ENCODE results near the gene GPAM. TPM values are rescaled to one million over a fixed set of nuclear protein-coding genes. Genes with fewer than 3 reads are reported as not detected.

The GPAM gene
- total RNA-seq, 2 experiments from 2014 or later, result 7.5 to 7.8 TPM

- H3K27ac Mint-ChIP-seq, result no peak overlapping the region
Measured at GRCh38 chr10:112224933-112225529, 41.5 kb upstream of the GPAM start.

GRCh38 chr10:112223725-112224124, 40.2 kb upstream of the GPAM start:
- Mint-ChIP-seq H3K9me3 (peaks cover 6% of the 10 kb centered on the region), H3K36me3 (no peaks in the 10 kb centered on the region), H3K4me3 (no peak overlapping the region), H3K27me3 (peaks cover 5% of the 10 kb centered on the region), H3K27ac (no peak overlapping the region), H3K4me1 (no peaks in the 10 kb centered on the region)
- ATAC-seq (ENCODE audit: low read depth), result no peak
- no peak for DNase-seq
- POLR2A ChIA-PET, result no interaction called here

More at GRCh38 chr10:112224933-112225529, 41.5 kb upstream of the GPAM start:
- Mint-ChIP-seq H3K4me3 (no peak overlapping the region), H3K36me3 (no peaks in the 10 kb centered on the region), H3K9me3 (peaks cover 4% of the 10 kb centered on the region), H3K4me1 (no peaks in the 10 kb centered on the region), H3K27me3 (peaks cover 6% of the 10 kb centered on the region)
- DNase-seq, result no peak
- POLR2A ChIA-PET, result no interaction called here
- ATAC-seq (ENCODE audit: low read depth), result no peak

DNA sequence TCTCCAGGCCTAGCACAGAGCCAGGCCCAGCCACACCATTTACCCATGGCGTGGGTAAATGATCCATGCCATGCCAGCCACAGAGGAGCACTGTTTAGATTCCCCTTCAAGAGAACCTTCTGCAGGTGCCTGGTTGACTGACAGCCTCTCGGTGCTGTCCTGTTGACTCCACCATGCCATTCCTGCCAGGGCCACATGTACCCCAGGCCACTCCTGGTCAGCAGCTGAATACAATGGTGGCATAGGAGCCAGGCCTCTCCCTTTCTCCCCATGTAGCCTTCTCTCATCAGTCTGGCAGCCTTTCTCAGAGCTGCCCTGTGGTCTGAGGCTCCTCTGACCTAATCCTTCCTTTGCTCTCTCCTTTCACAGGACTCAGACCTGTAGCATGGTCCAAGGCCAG, 39.2 kb upstream of the GPAM start:
- POLR2A ChIA-PET, result no interaction called here
- H3K4me1 Mint-ChIP-seq, result no peaks in the 10 kb centered on the region

GRCh38 chr10:112221545-112221944, 38.0 kb upstream of the GPAM start:
- Mint-ChIP-seq H3K27me3 (peaks cover 10% of the 10 kb centered on the region), H3K4me1 (no peaks in the 10 kb centered on the region), H3K9me3 (peaks cover 6% of the 10 kb centered on the region), H3K36me3 (no peaks in the 10 kb centered on the region), H3K27ac (no peak overlapping the region), H3K4me3 (no peak overlapping the region)
- POLR2A ChIA-PET, result no interaction called here
- ATAC-seq (ENCODE audit: low read depth), result no peak
- no peak for DNase-seq

More for the DNA sequence above, 39.2 kb upstream of the GPAM start:
- Mint-ChIP-seq H3K36me3 (no peaks in the 10 kb centered on the region), H3K4me3 (no peak overlapping the region), H3K27me3 (peaks cover 10% of the 10 kb centered on the region), H3K9me3 (peaks cover 6% of the 10 kb centered on the region), H3K27ac (no peak overlapping the region)
- ATAC-seq (ENCODE audit: low read depth) (no peak), DNase-seq (no peak)

GRCh38 chr10:112218960-112219359, 35.4 kb upstream of the GPAM start:
- H3K4me3 Mint-ChIP-seq, result no peak overlapping the region
- H3K27ac Mint-ChIP-seq, result no peak overlapping the region
- peaks cover 6% of the 10 kb centered on the region for H3K9me3 Mint-ChIP-seq
- peaks cover 6% of the 10 kb centered on the region for H3K27me3 Mint-ChIP-seq
- no peak for DNase-seq
- POLR2A ChIA-PET, result no interaction called here
- H3K36me3 Mint-ChIP-seq, result no peaks in the 10 kb centered on the region
- no peak for ATAC-seq (ENCODE audit: low read depth)
- H3K4me1 Mint-ChIP-seq, result no peaks in the 10 kb centered on the region

DNA sequence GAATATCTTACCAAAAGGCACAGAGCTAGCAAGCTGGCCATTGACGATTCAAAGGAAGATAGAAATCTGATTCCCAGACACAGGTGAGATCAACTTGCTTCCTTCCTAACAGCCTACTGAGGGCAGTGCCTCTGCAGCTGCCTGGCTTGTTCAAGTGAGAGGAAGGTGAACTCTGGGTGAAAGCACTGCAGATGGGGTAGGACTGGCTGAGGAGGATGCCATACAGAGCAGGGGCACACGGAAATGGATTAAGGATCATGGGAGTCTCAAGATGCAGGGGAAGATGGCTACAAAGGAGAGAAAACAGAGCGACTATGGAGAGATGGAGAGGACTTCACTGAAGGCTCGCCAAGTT, 34.4 kb upstream of the GPAM start:
- H3K36me3 Mint-ChIP-seq, result no peaks in the 10 kb centered on the region
- H3K27ac Mint-ChIP-seq, result no peak overlapping the region
- POLR2A ChIA-PET, result no interaction called here
- no peak for ATAC-seq (ENCODE audit: low read depth)
- H3K4me3 Mint-ChIP-seq, result no peak overlapping the region
- H3K4me1 Mint-ChIP-seq, result no peaks in the 10 kb centered on the region
- DNase-seq, result no peak
- peaks cover 6% of the 10 kb centered on the region for H3K9me3 Mint-ChIP-seq
- peaks cover 6% of the 10 kb centered on the region for H3K27me3 Mint-ChIP-seq

- Mint-ChIP-seq H3K4me1 (no peaks in the 10 kb centered on the region), H3K4me3 (no peak overlapping the region), H3K27me3 (peaks cover 6% of the 10 kb centered on the region), H3K36me3 (no peaks in the 10 kb centered on the region), H3K9me3 (peaks cover 6% of the 10 kb centered on the region), H3K27ac (no peak overlapping the region)
- DNase-seq, result no peak
- POLR2A ChIA-PET, result no interaction called here
- no peak for ATAC-seq (ENCODE audit: low read depth)
Measured at GRCh38 chr10:112217386-112218035, 33.9 kb upstream of the GPAM start.

DNA sequence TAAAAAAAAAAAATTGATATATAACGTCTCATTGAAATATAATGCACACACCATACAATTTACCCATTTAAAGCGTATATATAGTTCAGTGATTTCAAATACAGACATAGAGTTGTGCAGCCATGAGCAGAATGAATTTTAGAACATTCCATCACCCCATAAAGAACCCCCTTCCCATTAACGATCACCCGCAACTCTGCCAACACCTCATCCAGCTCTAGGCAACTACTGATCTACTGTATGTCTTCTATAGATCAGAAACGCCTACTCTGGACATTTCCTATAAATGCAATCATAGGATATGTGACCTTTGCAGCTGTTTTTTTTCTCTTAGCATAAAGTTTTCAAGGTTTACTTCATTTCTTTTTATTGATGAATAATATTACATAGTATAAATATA, 33.4 kb upstream of the GPAM start:
- ATAC-seq (ENCODE audit: low read depth), result no peak
- Mint-ChIP-seq H3K9me3 (peaks cover 6% of the 10 kb centered on the region), H3K27ac (no peak overlapping the region), H3K4me3 (no peak overlapping the region), H3K27me3 (peaks cover 6% of the 10 kb centered on the region), H3K36me3 (no peaks in the 10 kb centered on the region), H3K4me1 (no peaks in the 10 kb centered on the region)
- POLR2A ChIA-PET, result no interaction called here
- no peak for DNase-seq

GRCh38 chr10:112216151-112216550, 32.6 kb upstream of the GPAM start:
- Mint-ChIP-seq H3K4me1 (no peaks in the 10 kb centered on the region), H3K36me3 (no peaks in the 10 kb centered on the region), H3K27ac (no peak overlapping the region), H3K4me3 (no peak overlapping the region), H3K27me3 (peaks cover 7% of the 10 kb centered on the region), H3K9me3 (peaks cover 6% of the 10 kb centered on the region)
- DNase-seq (no peak), ATAC-seq (ENCODE audit: low read depth) (no peak)
- POLR2A ChIA-PET, result no interaction called here

DNA sequence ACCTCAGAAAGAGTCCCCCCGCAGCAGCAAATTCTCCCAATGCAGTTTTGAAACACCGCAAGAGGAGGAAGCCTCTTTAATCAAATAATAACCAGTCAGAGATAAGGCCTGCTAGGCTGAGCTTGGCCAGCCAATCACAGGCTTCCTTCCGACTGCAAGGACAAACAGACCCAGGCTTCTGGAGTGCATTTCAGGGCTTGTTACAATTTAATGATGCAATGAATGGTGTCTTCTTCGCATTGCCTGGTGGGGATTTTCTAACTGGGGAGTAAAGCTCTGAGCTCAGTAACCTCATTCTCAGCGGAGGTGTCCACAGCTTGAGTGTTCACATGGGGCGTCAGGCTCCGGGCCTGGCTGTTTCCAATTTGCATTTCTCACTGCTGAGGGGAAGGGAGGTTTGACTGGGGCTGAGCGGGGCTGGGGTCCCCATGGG, 31.8 kb upstream of the GPAM start:
- Mint-ChIP-seq H3K36me3 (no peaks in the 10 kb centered on the region), H3K4me1 (no peaks in the 10 kb centered on the region), H3K9me3 (peaks cover 2% of the 10 kb centered on the region), H3K4me3 (no peak overlapping the region), H3K27me3 (peaks cover 9% of the 10 kb centered on the region), H3K27ac (no peak overlapping the region)
- ATAC-seq (ENCODE audit: low read depth) (no peak), DNase-seq (no peak)
- POLR2A ChIA-PET, result no interaction called here

- Mint-ChIP-seq H3K27me3 (peaks cover 11% of the 10 kb centered on the region), H3K4me1 (no peaks in the 10 kb centered on the region), H3K9me3 (peaks cover under 1% of the 10 kb centered on the region), H3K27ac (no peak overlapping the region), H3K36me3 (no peaks in the 10 kb centered on the region), H3K4me3 (no peak overlapping the region)
- POLR2A ChIA-PET, result no interaction called here
- DNase-seq, result no peak
- ATAC-seq (ENCODE audit: low read depth), result no peak
Measured at GRCh38 chr10:112214298-112214926, 30.8 kb upstream of the GPAM start.

DNA sequence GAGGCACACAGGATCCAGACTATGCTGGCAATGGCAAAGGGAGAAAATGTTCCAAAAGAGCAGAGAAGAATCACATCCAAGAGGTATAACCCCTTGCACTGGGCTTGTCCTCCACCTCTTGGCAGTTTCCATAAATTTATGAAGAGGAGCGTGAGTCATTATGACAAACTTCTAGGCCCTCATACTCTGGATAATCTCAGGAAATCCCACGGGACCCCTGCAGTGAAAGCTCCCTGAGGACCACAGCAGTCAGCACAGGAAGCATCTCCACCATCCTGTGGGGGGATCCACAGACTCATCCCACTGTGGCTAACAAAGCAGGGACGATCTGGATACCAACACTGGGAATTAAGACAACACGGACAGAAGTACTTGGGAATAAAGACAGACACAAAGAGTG, 30.3 kb upstream of the GPAM start:
- H3K27me3 Mint-ChIP-seq, result peaks cover 11% of the 10 kb centered on the region

GRCh38 chr10:112213098-112213823, 29.7 kb upstream of the GPAM start:
- Mint-ChIP-seq H3K27me3 (peaks cover 10% of the 10 kb centered on the region), H3K4me1 (no peaks in the 10 kb centered on the region), H3K9me3 (no peaks in the 10 kb centered on the region), H3K27ac (no peak overlapping the region), H3K36me3 (no peaks in the 10 kb centered on the region), H3K4me3 (no peak overlapping the region)
- ATAC-seq (ENCODE audit: low read depth) (no peak), DNase-seq (no peak)
- POLR2A ChIA-PET, result no interaction called here

More for the DNA sequence above, 30.3 kb upstream of the GPAM start:
- Mint-ChIP-seq H3K27ac (no peak overlapping the region), H3K4me3 (no peak overlapping the region), H3K4me1 (no peaks in the 10 kb centered on the region), H3K36me3 (no peaks in the 10 kb centered on the region), H3K9me3 (no peaks in the 10 kb centered on the region)
- no peak for ATAC-seq (ENCODE audit: low read depth)
- no peak for DNase-seq
- POLR2A ChIA-PET, result no interaction called here

DNA sequence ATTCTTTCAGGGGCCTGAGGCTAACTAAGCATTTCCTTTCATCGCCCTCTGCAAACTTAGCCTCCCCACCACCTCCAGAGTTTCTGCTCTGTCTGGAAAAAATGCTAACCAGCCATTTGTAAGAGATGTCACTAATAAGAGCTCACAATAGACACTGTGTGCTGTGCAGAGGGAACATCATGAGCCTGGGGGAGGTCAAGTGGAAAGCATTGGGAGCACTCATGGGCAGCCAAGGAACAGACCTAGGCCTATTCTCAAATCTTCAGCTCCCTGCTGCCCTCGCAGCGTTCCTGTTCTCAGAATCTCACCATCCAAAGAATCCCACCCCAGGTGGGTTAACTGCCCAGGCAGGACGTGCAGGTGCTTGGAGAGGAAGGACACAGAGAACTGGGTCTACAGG, 27.1 kb upstream of the GPAM start:
- Mint-ChIP-seq H3K4me1 (no peaks in the 10 kb centered on the region), H3K9me3 (no peaks in the 10 kb centered on the region), H3K36me3 (no peaks in the 10 kb centered on the region), H3K27me3 (peaks cover 4% of the 10 kb centered on the region), H3K4me3 (no peak overlapping the region), H3K27ac (no peak overlapping the region)
- POLR2A ChIA-PET, result no interaction called here
- DNase-seq (no peak), ATAC-seq (ENCODE audit: low read depth) (no peak)

Data from activated naive CD8-positive, alpha-beta T cell treated with anti-CD3 and anti-CD28 coated beads, Interleukin-2, amount 10 ng/mL, durations not matched to agents 7 days and 5 days (primary cell).